Activated T-cell treated with anti-CD3 and anti-CD28 coated beads for 1 hour (primary cell): Measurements from ENCODE around the gene NANOS2.
"Not testable (repeated sequence)": the region's sequence is repeated elsewhere in the genome, so short reads cannot be mapped to it uniquely, and the experiment has no call there.

Experiments
- DNase-seq: peaks from one replicate; pipeline ENCODE4 v3.0.0-alpha.2; 2020; ENCODE audit warnings: low read depth

Gene NANOS2

GRCh38 chr19:45874620-45874966 lies 40.0 kb downstream of the NANOS2 start:
- no peak for DNase-seq

- DNase-seq = no peak
Observed at GRCh38 chr19:45873219-45873772, 41.3 kb downstream of the NANOS2 start.

GRCh38 chr19:45872095-45872919 lies 42.3 kb downstream of the NANOS2 start:
- DNase-seq = no peak

GRCh38 chr19:45870798-45871197 lies 43.8 kb downstream of the NANOS2 start:
- DNase-seq = no peak

GRCh38 chr19:45867241-45867640 lies 47.3 kb downstream of the NANOS2 start:
- not testable (repeated sequence) for DNase-seq

GRCh38 chr19:45866400-45867176 lies 48.0 kb downstream of the NANOS2 start:
- no peak for DNase-seq

- no peak for DNase-seq
Observed at GRCh38 chr19:45865269-45865948, 49.2 kb downstream of the NANOS2 start.

- no peak for DNase-seq
Observed at GRCh38 chr19:45864629-45865082, 49.9 kb downstream of the NANOS2 start.

GRCh38 chr19:45863840-45864628 lies 50.5 kb downstream of the NANOS2 start, which contains the start of gene FOXA3:
TSS of gene FOXA3 (plus strand) at chr19:45864326. CDS start at chr19:45864457, 131 bp downstream.
- peak; percentile 34 for DNase-seq

GRCh38 chr19:45863335-45863839 lies 51.2 kb downstream of the NANOS2 start:
- DNase-seq = no peak
